T-helper 1 cell treated with Interleukin-12 subunit alpha and Interleukin-12 subunit beta and Interleukin-4 antibody, amounts not matched to agents 30 ng/mL and 1 ng/mL, for 36 hours (primary cell): Measurements from ENCODE around the gene PIGU. TPM values are rescaled to one million over a fixed set of nuclear protein-coding genes. Genes with fewer than 3 reads are reported as not detected.
"Not testable (repeated sequence)": the region's sequence is repeated elsewhere in the genome, so short reads cannot be mapped to it uniquely, and the experiment has no call there.

ENCODE experiments used
- intact Hi-C: fragments of 100-400 bp; cut with micrococcal nuclease; formaldehyde crosslinking; loops from one replicate; pipeline ENCODE4 v1.15.1; 2024
- total RNA-seq: library from RNA; stranded (reverse); gene quantifications from 2 replicates; pipeline ENCODE4 v1.2.3, GENCODE V29; 2022

Gene PIGU
- total RNA-seq, 1 donor from 2014 or later, result 21.9 TPM

GRCh38 chr20:34624629-34625028, 52.3 kb downstream of the PIGU start:
- intact Hi-C loops, result loop anchor here (5.0 kb wide), 1 partner anchor 53 kb away; the partner anchor contains the start of gene PIGU

- intact Hi-C loops, result loop anchor here (5.0 kb wide), 1 partner anchor 54 kb away; the partner anchor contains the start of gene PIGU
Observed at GRCh38 chr20:34622821-34623451, 54.0 kb downstream of the PIGU start.

GRCh38 chr20:34621383-34622367, 55.2 kb downstream of the PIGU start:
- intact Hi-C loops, result loop anchor here (5.0 kb wide), 1 partner anchor 56 kb away; the partner anchor contains the start of gene PIGU

GRCh38 chr20:34621036-34621343, 55.9 kb downstream of the PIGU start:
- intact Hi-C loops, result loop anchor here (5.0 kb wide), 1 partner anchor 56 kb away; the partner anchor contains the start of gene PIGU

GRCh38 chr20:34618676-34619075, 58.2 kb downstream of the PIGU start:
- intact Hi-C loops, result no loop called here

- intact Hi-C loops, result not testable (repeated sequence)
Observed at GRCh38 chr20:34616913-34617312, 60.0 kb downstream of the PIGU start.

GRCh38 chr20:34615477-34615876, 61.4 kb downstream of the PIGU start:
- intact Hi-C loops, result no loop called here

- intact Hi-C loops, result not testable (repeated sequence)
Observed at GRCh38 chr20:34611976-34612375, 64.9 kb downstream of the PIGU start.

GRCh38 chr20:34607066-34607465, 69.8 kb downstream of the PIGU start:
- intact Hi-C loops, result no loop called here

- intact Hi-C loops, result no loop called here
Observed at GRCh38 chr20:34604980-34605788, 71.7 kb downstream of the PIGU start.

- intact Hi-C loops, result no loop called here
Observed at GRCh38 chr20:34600892-34601653, 75.8 kb downstream of the PIGU start.

- intact Hi-C loops, result no loop called here
Observed at GRCh38 chr20:34595377-34596184, 81.3 kb downstream of the PIGU start.

GRCh38 chr20:34586488-34587163, 90.3 kb downstream of the PIGU start:
- intact Hi-C loops, result no loop called here

- intact Hi-C loops, result no loop called here
Observed at GRCh38 chr20:34585019-34585418, 91.9 kb downstream of the PIGU start.

GRCh38 chr20:34583544-34583943, 93.3 kb downstream of the PIGU start:
- intact Hi-C loops, result no loop called here

GRCh38 chr20:34582911-34583310, 94.0 kb downstream of the PIGU start:
- intact Hi-C loops, result no loop called here

- intact Hi-C loops, result no loop called here
Observed at GRCh38 chr20:34582221-34582620, 94.7 kb downstream of the PIGU start.

GRCh38 chr20:34581341-34582184, 95.3 kb downstream of the PIGU start:
- intact Hi-C loops, result loop anchor here (2.0 kb wide), 1 partner anchor 23 kb away; the partner anchor contains the start of gene MAP1LC3A
